Measurements from ENCODE around the gene E2F2. TPM values are rescaled to one million over a fixed set of nuclear protein-coding genes. Genes with fewer than 3 reads are reported as not detected.

The E2F2 gene
- total RNA-seq, 2 donors from 2014 or later: 0.14 to 0.35 TPM

GRCh38 chr1:23559136-23559984, 28.3 kb upstream of the E2F2 start, which contains the start of gene ID3:
ID3 (minus strand) TSS chr1:23559501; CDS start chr1:23559426, 75 bp downstream.
- peak; percentile 85 for DNase-seq (ENCODE audit: low spot score)
- Histone ChIP-seq H3K27ac (peak within 1 kb of the TSS; percentile 94 to 96), H3K4me3 (peak within 1 kb of the TSS; percentile 93), H3K36me3 (peaks cover 13% of the 10 kb centered on the region), H3K9me3 (no peaks in the 10 kb centered on the region), H3K4me1 (ENCODE audit: control insufficient read depth in 1 of 2, low read depth in 2 of 2) (peaks cover 36 to 42% of the 10 kb centered on the region in 2 donors), H3K27me3 (replicated peaks; ENCODE audit: insufficient read depth) (no peaks in the 10 kb centered on the region)
- peak; percentile 57 for ATAC-seq (ENCODE audit: insufficient number of reproducible peaks, low FRiP score, low read depth)
- no peak for TF ChIP-seq CTCF (IDR thresholded peaks at IDR 0.05)

GRCh38 chr1:23558872-23559135, 27.8 kb upstream of the E2F2 start:
- ATAC-seq (ENCODE audit: insufficient number of reproducible peaks, low FRiP score, low read depth) (no peak), DNase-seq (ENCODE audit: low spot score) (no peak)
- peak overlapping the region; percentile 93 for H3K4me3 ChIP-seq
- H3K4me1 ChIP-seq (ENCODE audit: control insufficient read depth in 1 of 2, low read depth in 2 of 2): peaks cover 36 to 42% of the 10 kb centered on the region in 2 donors
- peak overlapping the region; percentile 92 to 94 for H3K27ac ChIP-seq
- no peak for TF ChIP-seq CTCF (IDR thresholded peaks at IDR 0.05)
- H3K36me3 ChIP-seq: peaks cover 13% of the 10 kb centered on the region
- no peaks in the 10 kb centered on the region for H3K9me3 ChIP-seq
- H3K27me3 ChIP-seq (replicated peaks; ENCODE audit: insufficient read depth): no peaks in the 10 kb centered on the region

- Histone ChIP-seq H3K4me1 (ENCODE audit: control insufficient read depth in 1 of 2, low read depth in 2 of 2) (peaks cover 35 to 42% of the 10 kb centered on the region in 2 donors), H3K27ac (peak overlapping the region; percentile 92 to 94), H3K36me3 (peaks cover 13% of the 10 kb centered on the region), H3K27me3 (replicated peaks; ENCODE audit: insufficient read depth) (no peaks in the 10 kb centered on the region), H3K9me3 (no peaks in the 10 kb centered on the region), H3K4me3 (peak overlapping the region; percentile 93)
- TF ChIP-seq CTCF (IDR thresholded peaks at IDR 0.05): no peak
- ATAC-seq (ENCODE audit: insufficient number of reproducible peaks, low FRiP score, low read depth) (no peak), DNase-seq (ENCODE audit: low spot score) (no peak)
Observed at GRCh38 chr1:23558140-23558871, 27.3 kb upstream of the E2F2 start.

- no peak for TF ChIP-seq CTCF (IDR thresholded peaks at IDR 0.05)
- Histone ChIP-seq H3K9me3 (no peaks in the 10 kb centered on the region), H3K27ac (peak overlapping the region; percentile 92 to 94), H3K4me3 (peak overlapping the region; percentile 93), H3K4me1 (ENCODE audit: control insufficient read depth in 1 of 2, low read depth in 2 of 2) (peaks cover 29 to 43% of the 10 kb centered on the region in 2 donors), H3K36me3 (peaks cover 13% of the 10 kb centered on the region), H3K27me3 (replicated peaks; ENCODE audit: insufficient read depth) (no peaks in the 10 kb centered on the region)
- ATAC-seq (ENCODE audit: insufficient number of reproducible peaks, low FRiP score, low read depth): no peak
- DNase-seq (ENCODE audit: low spot score): no peak
Observed at GRCh38 chr1:23557471-23558124, 26.6 kb upstream of the E2F2 start.

All from thoracic aorta (tissue), 2 donors.